Activated gamma-delta T cell treated with Interleukin-2 at 50 U/mL for 16 hours (primary cell): ENCODE data around the gene SPON1.

ENCODE experiments used
- DNase-seq: peaks from one replicate; pipeline ENCODE4 v3.0.0-alpha.2; 2020

The SPON1 gene

DNA sequence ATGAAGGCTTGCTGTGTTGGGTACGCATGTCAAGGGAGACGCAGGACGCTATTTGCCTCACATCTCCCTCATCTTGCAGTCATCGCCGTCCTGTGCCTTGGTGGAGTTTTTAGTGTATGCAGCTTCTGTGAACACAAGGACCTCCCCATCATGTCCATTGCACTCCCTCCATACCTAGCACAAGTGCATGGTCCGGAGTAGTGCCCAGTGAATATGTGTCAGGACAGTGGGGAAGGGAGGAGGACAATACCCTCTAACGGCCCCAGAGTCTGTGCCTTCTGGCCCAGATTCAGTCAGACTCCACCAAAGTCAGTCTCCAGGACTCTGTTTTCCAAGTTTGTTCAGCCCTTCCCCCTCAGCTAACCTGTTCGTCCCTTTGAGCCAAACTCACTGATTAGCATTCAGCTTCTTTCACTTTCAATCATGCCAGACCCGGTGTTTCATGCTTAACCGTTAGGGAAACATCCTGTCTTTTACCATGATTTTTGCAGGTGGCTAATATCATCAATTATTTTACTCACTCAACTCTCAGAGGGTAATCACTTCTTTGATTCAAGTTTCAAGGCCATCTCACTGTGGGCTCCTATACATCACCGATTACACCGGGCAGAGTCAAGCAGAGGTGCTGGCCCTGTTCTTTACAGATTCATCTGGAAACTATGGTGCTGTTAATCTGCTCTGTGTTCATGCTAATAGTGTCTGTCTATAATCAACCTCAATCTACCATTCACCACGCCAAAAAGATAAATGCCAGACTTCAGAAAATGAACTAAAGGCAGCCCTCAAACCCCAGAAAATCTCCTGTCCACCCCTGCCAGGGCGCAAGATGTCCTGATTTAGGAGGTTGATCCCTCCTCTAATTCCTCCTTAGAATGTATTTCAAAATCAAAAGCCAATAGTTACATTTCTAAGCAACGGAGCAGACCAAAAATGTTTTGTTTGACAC, 240.0 kb downstream of the SPON1 start:
- DNase-seq = no peak

- no peak for DNase-seq
Measured at GRCh38 chr11:14203321-14203720, 240.8 kb downstream of the SPON1 start.

GRCh38 chr11:14212986-14213385, 250.5 kb downstream of the SPON1 start:
- DNase-seq = no peak

- no peak for DNase-seq
Measured at GRCh38 chr11:14218728-14219127, 256.2 kb downstream of the SPON1 start.

- no peak for DNase-seq
Measured at GRCh38 chr11:14223636-14224288, 261.2 kb downstream of the SPON1 start.

- no peak for DNase-seq
Measured at GRCh38 chr11:14224395-14224794, 261.9 kb downstream of the SPON1 start.

GRCh38 chr11:14225666-14226065, 263.1 kb downstream of the SPON1 start:
- no peak for DNase-seq

- DNase-seq = no peak
Measured at GRCh38 chr11:14228356-14228755, 265.8 kb downstream of the SPON1 start.

DNA sequence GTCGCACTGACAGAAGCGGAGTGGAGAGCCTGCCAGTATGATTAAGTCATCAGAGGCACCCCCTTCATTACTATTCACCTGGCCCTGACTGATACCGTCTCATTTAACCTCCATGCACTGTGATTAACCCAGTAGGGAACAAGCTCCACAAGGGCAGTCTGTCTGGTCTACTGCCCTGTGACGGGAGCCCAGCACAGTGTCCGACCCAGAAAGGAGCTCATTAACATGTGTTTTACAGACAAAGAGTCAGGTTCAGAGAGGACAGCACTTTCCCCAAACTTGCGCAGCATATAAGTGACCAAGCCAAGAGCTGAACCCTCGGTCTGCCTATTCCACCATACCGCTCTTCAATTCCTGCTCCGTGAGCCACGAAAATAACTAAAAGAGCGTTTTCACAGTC, 266.9 kb downstream of the SPON1 start:
- DNase-seq = no peak

GRCh38 chr11:14230407-14230806, 267.9 kb downstream of the SPON1 start:
- DNase-seq = no peak

GRCh38 chr11:14232652-14233051, 270.1 kb downstream of the SPON1 start:
- no peak for DNase-seq

GRCh38 chr11:14234446-14234845, 271.9 kb downstream of the SPON1 start:
- DNase-seq = no peak

GRCh38 chr11:14235701-14236100, 273.2 kb downstream of the SPON1 start:
- DNase-seq = no peak

DNA sequence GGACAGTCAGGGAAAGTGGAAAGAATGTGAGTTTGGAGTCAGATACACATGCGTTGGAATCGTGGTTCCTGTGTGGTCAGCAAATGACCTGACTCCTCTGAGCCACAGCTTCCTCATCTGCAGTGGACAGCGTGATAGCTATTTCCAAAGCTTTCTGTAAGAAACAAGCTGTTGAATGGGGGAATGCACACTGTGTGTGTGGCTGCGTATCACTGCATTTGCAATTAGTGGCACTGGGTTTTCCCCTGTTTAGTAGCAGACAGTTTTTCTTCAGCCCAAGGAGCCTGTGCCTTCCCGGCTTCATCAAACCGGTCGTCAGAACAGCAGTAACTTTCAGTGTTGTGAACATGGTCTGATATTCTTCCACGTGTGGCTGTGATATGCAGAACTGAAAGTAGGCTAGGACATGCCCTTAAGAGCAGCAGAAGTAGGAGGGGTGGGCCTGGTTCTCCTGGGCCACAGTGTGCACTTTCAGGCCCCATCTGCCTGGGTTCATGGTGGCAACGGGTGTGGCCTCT, 275.0 kb downstream of the SPON1 start:
- no peak for DNase-seq

DNA sequence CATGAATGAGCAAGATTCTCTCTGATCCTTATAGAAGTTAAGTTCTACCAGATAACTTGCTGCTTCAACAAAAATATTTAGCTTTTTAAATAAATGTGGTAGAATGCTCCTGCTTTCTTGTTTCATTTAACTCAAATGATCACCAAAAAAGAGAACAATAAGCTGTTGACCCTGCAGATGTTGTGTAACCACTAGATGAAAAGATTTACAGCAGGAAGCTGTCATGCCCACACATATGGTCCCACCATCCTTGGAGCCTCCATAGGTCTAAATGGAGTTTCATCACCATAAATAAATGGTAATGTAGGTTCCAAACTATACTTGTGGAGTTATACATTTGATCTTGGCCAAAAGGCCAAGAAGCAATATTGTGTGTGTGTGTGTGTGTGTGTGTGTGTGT, 277.7 kb downstream of the SPON1 start:
- no peak for DNase-seq

- DNase-seq = no peak
Measured at GRCh38 chr11:14240951-14241350, 278.4 kb downstream of the SPON1 start.

DNA sequence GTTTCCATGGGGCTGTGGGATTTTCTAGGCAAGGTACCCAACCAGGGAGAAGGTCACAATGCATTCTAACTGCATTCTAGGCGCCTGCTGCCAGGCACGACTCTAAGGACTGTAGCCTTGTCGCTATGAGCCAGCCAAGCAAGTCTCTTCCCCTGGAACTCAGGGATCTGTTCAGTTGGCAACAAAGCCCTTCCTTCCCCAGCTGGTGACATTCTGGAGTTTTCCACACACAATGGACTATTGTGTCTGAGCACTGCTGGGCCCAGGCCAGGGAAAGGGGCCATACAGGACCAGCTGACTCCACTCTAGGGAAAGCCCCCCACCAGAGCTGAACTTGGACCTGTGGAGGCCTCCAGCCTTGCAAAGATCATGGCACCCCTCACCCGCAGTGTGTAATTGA, 279.7 kb downstream of the SPON1 start:
- no peak for DNase-seq

DNA sequence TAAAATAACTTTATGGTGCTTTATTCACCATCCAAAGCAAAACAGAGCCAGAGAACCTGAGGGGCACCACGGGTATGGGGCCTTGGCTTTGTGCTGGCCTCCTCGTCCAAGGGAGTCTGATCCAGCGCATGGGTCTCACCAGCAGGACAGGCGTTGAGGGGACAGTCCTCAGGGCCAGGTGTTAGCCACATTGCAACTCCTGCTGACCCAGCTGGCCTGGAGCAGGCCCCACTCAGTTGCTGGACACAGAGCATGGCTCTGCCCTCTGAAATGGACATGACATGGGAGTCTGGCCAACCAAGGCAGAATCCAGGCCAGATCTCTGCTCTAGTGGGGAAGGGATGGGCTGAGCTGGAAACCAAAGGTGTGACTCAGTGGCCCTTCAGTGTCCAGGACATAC, 280.2 kb downstream of the SPON1 start:
- DNase-seq = no peak

GRCh38 chr11:14244926-14245325, 282.4 kb downstream of the SPON1 start:
- no peak for DNase-seq

DNA sequence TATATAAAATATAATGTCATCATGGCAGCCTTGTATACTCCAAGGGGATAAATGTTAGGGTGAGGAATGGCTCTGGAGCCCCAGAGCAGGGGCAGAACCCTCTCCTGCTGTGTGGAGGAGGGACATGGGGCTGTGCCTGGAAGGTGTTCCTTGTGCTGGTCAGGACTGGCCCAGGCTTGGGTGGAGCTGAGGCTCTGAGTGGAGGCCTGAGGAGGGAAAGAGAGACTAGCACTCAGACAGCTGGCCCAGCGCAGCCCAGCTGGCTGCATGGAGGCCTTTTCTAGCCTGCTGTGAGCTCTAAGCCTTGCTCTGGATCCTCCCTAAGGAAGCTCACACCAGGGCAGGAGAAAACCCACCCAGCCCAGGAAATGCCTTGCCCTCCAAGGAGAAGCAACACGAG, 282.9 kb downstream of the SPON1 start:
- DNase-seq = no peak

- peak; percentile 18 for DNase-seq
Measured at GRCh38 chr11:14248580-14248981, 286.1 kb downstream of the SPON1 start.

- DNase-seq = peak; percentile 68
Measured at GRCh38 chr11:14249121-14249963, 286.8 kb downstream of the SPON1 start.

GRCh38 chr11:14251754-14252153, 289.2 kb downstream of the SPON1 start:
- no peak for DNase-seq
